Measurements from ENCODE around the gene AFF3. TPM values are rescaled to one million over a fixed set of nuclear protein-coding genes. Genes with fewer than 3 reads are reported as not detected.

AFF3 gene
- total RNA-seq, 1 experiment from 2014 or later, result 0.22 TPM

GRCh38 chr2:99779276-99779675, 363.1 kb downstream of the AFF3 start:
- no peak overlapping the region for H3K23ac ChIP-seq (ENCODE audit: insufficient read length, low read depth, low read length)
- H3T11ph ChIP-seq (ENCODE audit: low read length), result no peak overlapping the region
- no peak for TF ChIP-seq CTCF (conservative IDR thresholded peaks at IDR 0.05)

More at GRCh38 chr2:99779276-99779675, 363.1 kb downstream of the AFF3 start:
- Histone ChIP-seq H2BK5ac (ENCODE audit: insufficient read length, low read length) (no peak overlapping the region), H4K20me1 (ENCODE audit: control insufficient read depth, insufficient read depth, insufficient read length) (no peaks in the 10 kb centered on the region), H2AFZ (ENCODE audit: low read length) (no peak overlapping the region), H3K23me2 (ENCODE audit: insufficient read length, low read depth, low read length, poor library complexity, severe bottlenecking) (no peaks in the 10 kb centered on the region), H2BK15ac (ENCODE audit: low read depth, low read length) (no peak overlapping the region), H4K5ac (ENCODE audit: insufficient read length, low read depth, low read length) (no peak overlapping the region), H4K91ac (ENCODE audit: insufficient read length, low read depth, low read length) (no peak overlapping the region), H3K18ac (ENCODE audit: insufficient read length, low read depth, low read length) (no peak overlapping the region), H3K4me2 (ENCODE audit: insufficient read depth, insufficient read length, low read length) (no peak overlapping the region), H3K14ac (ENCODE audit: insufficient read depth, low read length) (no peak overlapping the region), H3K27me3 (ENCODE audit: insufficient read depth, low read length) (no peaks in the 10 kb centered on the region), H3K27ac (ENCODE audit: insufficient read length, low read depth, low read length) (no peak overlapping the region), H3K4ac (ENCODE audit: low read depth, low read length) (no peak overlapping the region), H3K9ac (ENCODE audit: extremely low read depth, insufficient read length, low read length) (no peak overlapping the region), H2BK120ac (ENCODE audit: low read depth, low read length, poor library complexity, severe bottlenecking) (no peak overlapping the region), H2AK5ac (ENCODE audit: insufficient read length, low read length) (no peak overlapping the region), H3K4me1 (ENCODE audit: insufficient read depth, low read length) (no peaks in the 10 kb centered on the region), H4K8ac (replicated peaks; ENCODE audit: insufficient read length, low read depth, low read length) (no peak overlapping the region), H3K56ac (ENCODE audit: insufficient read length, low read depth, low read length) (no peak overlapping the region), H2BK20ac (ENCODE audit: low read depth, low read length, poor library complexity, severe bottlenecking) (no peak overlapping the region), H2BK12ac (ENCODE audit: insufficient read length, low read depth, low read length) (no peak overlapping the region), H3K79me1 (ENCODE audit: insufficient read depth, low read depth, low read length, poor library complexity, severe bottlenecking) (no peaks in the 10 kb centered on the region), H3K79me2 (ENCODE audit: insufficient read depth, low read length) (no peaks in the 10 kb centered on the region), H3K9me3 (ENCODE audit: control insufficient read depth, low read depth, low read length) (no peaks in the 10 kb centered on the region)
- Mint-ChIP-seq H3K4me1 (peaks cover 0 to 3% of the 10 kb centered on the region in 2 experiments; a peak in 1 of 4 replicates), H3K27ac (no peak overlapping the region), H3K4me3 (no peak overlapping the region), H3K9me3 (peaks cover 12 to 17% of the 10 kb centered on the region in 2 experiments), H3K36me3 (ENCODE audit: insufficient read depth in 1 of 3, low read depth in 3 of 3) (peaks cover 0 to 12% (median 8%) of the 10 kb centered on the region in 3 experiments; a peak in 6 of 7 replicates), H3K27me3 (ENCODE audit: low read depth) (peaks cover 3% of the 10 kb centered on the region; the same call in 1 of the 2 replicates)
- DNase-seq, result no peak
- WGBS (ENCODE audit: extremely low coverage, insufficient read length, low lambda C conversion rate), result no CpG with 5 or more reads among the region's 4 CpGs
